HepG2 (cell line): Measurements from ENCODE around the gene PHF2. TPM values are rescaled to one million over a fixed set of nuclear protein-coding genes. Genes with fewer than 3 reads are reported as not detected.

Source experiments
- AGO1 ChIP-seq: fragments of 200-400 bp; formaldehyde crosslinking; IDR thresholded peaks from 2 replicates; pipeline ENCODE4 v1.6.1; 2017; ENCODE audit warnings: mild to moderate bottlenecking, low read depth, low read length, moderate library complexity; ENCODE audit not compliant: poor library complexity, severe bottlenecking
- ARID5B ChIP-seq: IDR thresholded peaks from 2 replicates; pipeline ENCODE4 v1.4.0; 2020; ENCODE audit warnings: mild to moderate bottlenecking, missing genetic modification reagents
- CREBL2 ChIP-seq: sonication (generic); formaldehyde crosslinking; IDR thresholded peaks from 2 replicates; pipeline ENCODE4 v1.8.1; 2023; ENCODE audit warnings: missing genetic modification reagents, mild to moderate bottlenecking, borderline replicate concordance
- FOXO1 ChIP-seq: sonication (generic); formaldehyde crosslinking; IDR thresholded peaks from 2 replicates; pipeline ENCODE4 v1.4.0; 2020; ENCODE audit warnings: missing genetic modification reagents
- HHEX ChIP-seq: IDR thresholded peaks from 2 replicates; pipeline ENCODE4 v1.6.1; 2016; ENCODE audit warnings: control low read depth
- HOXA9 ChIP-seq: sonication (generic); formaldehyde crosslinking; IDR thresholded peaks from 2 replicates; pipeline ENCODE4 v1.8.1; 2022; ENCODE audit warnings: missing genetic modification reagents, mild to moderate bottlenecking, moderate library complexity, borderline replicate concordance
- IKZF5 ChIP-seq: IDR thresholded peaks from 2 replicates; pipeline ENCODE4 v1.6.1; 2018; ENCODE audit warnings: missing genetic modification reagents, mild to moderate bottlenecking, missing compliant biosample characterization
- MIXL1 ChIP-seq: IDR thresholded peaks from 2 replicates; pipeline ENCODE4 v1.6.1; 2016
- MTERF4 ChIP-seq: sonication (generic); formaldehyde crosslinking; IDR thresholded peaks from 2 replicates; pipeline ENCODE4 v1.8.0; 2023; ENCODE audit warnings: mild to moderate bottlenecking, missing genetic modification reagents
- NFYB ChIP-seq: sonication (generic); formaldehyde crosslinking; IDR thresholded peaks from 2 replicates; pipeline ENCODE4 v1.4.0; 2020; ENCODE audit warnings: missing genetic modification reagents
- RBM22 ChIP-seq: fragments of 200-400 bp; formaldehyde crosslinking; optimal IDR thresholded peaks from 2 replicates; pipeline ENCODE3; 2017; ENCODE audit warnings: mild to moderate bottlenecking, low read length, moderate library complexity
- RFX5 ChIP-seq: IDR thresholded peaks from 2 replicates; pipeline ENCODE4 v1.6.1; 2011; ENCODE audit warnings: low read depth, low read length, improper control_type of control experiment
- SCMH1 ChIP-seq: sonication (generic); formaldehyde crosslinking; IDR thresholded peaks from 2 replicates; pipeline ENCODE4 v1.9.0; 2021; ENCODE audit warnings: missing genetic modification reagents, mild to moderate bottlenecking, borderline replicate concordance
- SRY ChIP-seq: sonication (generic); formaldehyde crosslinking; IDR thresholded peaks from 2 replicates; pipeline ENCODE4 v1.8.0; 2022; ENCODE audit warnings: mild to moderate bottlenecking, missing genetic modification reagents
- TMF1 ChIP-seq: sonication (generic); formaldehyde crosslinking; IDR thresholded peaks from 2 replicates; pipeline ENCODE4 v1.8.1; 2022; ENCODE audit warnings: low read depth, missing genetic modification reagents
- ZBTB14 ChIP-seq: sonication (generic); formaldehyde crosslinking; IDR thresholded peaks from 2 replicates; pipeline ENCODE4 v1.4.0; 2020; ENCODE audit warnings: missing genetic modification reagents
- ZNF230 ChIP-seq: sonication (generic); formaldehyde crosslinking; IDR thresholded peaks from 2 replicates; pipeline ENCODE4 v1.4.0; 2020; ENCODE audit warnings: mild to moderate bottlenecking, missing genetic modification reagents
- ZNF263 ChIP-seq: sonication (generic); formaldehyde crosslinking; IDR thresholded peaks from 2 replicates; pipeline ENCODE4 v1.4.0; 2020; ENCODE audit warnings: missing genetic modification reagents
- ZNF446 ChIP-seq: sonication (generic); formaldehyde crosslinking; IDR thresholded peaks from 2 replicates; pipeline ENCODE4 v1.5.0; 2020; ENCODE audit warnings: mild to moderate bottlenecking, missing genetic modification reagents
- ZNF652 ChIP-seq: IDR thresholded peaks from 2 replicates; pipeline ENCODE4 v1.6.1; 2016; ENCODE audit warnings: low read depth, borderline replicate concordance
- ZNF660 ChIP-seq: sonication (generic); formaldehyde crosslinking; IDR thresholded peaks from 2 replicates; pipeline ENCODE4 v1.5.1; 2020; ENCODE audit warnings: mild to moderate bottlenecking, low read depth, missing genetic modification reagents, borderline replicate concordance
- ZNF784 ChIP-seq: sonication (generic); formaldehyde crosslinking; IDR thresholded peaks from 2 replicates; pipeline ENCODE4 v1.5.1; 2020; ENCODE audit warnings: missing genetic modification reagents, mild to moderate bottlenecking, borderline replicate concordance
- ZNF841 ChIP-seq: sonication (generic); formaldehyde crosslinking; IDR thresholded peaks from 2 replicates; pipeline ENCODE4 v1.8.1; 2023; ENCODE audit warnings: missing genetic modification reagents, borderline replicate concordance
- polyA plus RNA-seq, 8 experiments: library from polyadenylated mRNA; depleted of rRNA in 3 of 8; stranded (reverse) in 7 of 8; unstranded in 1 of 8; fragments of >200 nt; fragmentation: Illumina TruSeq in 4 of 8; extraction: Trizol in 4 of 8; gene quantifications; 2 replicates each; pipeline versions ENCODE4 v1.2.1 to v1.2.3, GENCODE V29; 2011 to 2016; ENCODE audit warnings: low read depth in 4 of 8, missing spikeins in 1 of 8, mixed read lengths in 1 of 8; ENCODE audit not compliant: insufficient read depth in 1 of 8
- total RNA-seq, 5 experiments: library from RNA; depleted of rRNA; stranded (reverse); fragments of >200 nt; fragmentation: Illumina TruSeq; extraction: Trizol; gene quantifications; 2 replicates each; pipeline ENCODE4 v1.2.3, GENCODE V29; 2016; ENCODE audit warnings: low read depth in 1 of 5

Gene PHF2
- total and polyA plus RNA-seq, 2 of the 13 experiments (the other 11 are each of a cell fraction or from before 2014, with no cell fraction given): 6.6 to 9.1 TPM

- no peak for TF ChIP-seq MTERF4 (CRISPR knock-in tag)
- no peak for TF ChIP-seq IKZF5 (CRISPR knock-in tag)
- no peak for TF ChIP-seq ZNF841 (CRISPR knock-in tag)
- no peak for TF ChIP-seq HHEX (CRISPR knock-in tag)
- no peak for TF ChIP-seq ZNF660 (CRISPR knock-in tag)
- TF ChIP-seq ZNF230 (CRISPR knock-in tag): no peak
- 0 out of 2 replicates have a peak, but pooled peaks have one; percentile 5 for TF ChIP-seq TMF1 (CRISPR knock-in tag)
- TF ChIP-seq SCMH1 (CRISPR knock-in tag): no peak
- no peak for TF ChIP-seq ZNF784 (CRISPR knock-in tag)
- TF ChIP-seq ZBTB14 (CRISPR knock-in tag): no peak
- peak; percentile 38 for TF ChIP-seq RBM22
- no peak for TF ChIP-seq ARID5B
- TF ChIP-seq ZNF652: no peak
- TF ChIP-seq HOXA9 (CRISPR knock-in tag): no peak
- TF ChIP-seq MIXL1 (CRISPR knock-in tag): no peak
- no peak for TF ChIP-seq FOXO1 (CRISPR knock-in tag)
- TF ChIP-seq NFYB (CRISPR knock-in tag): no peak
- TF ChIP-seq SRY (CRISPR knock-in tag): no peak
- TF ChIP-seq RFX5: no peak
- no peak for TF ChIP-seq ZNF446 (CRISPR knock-in tag)
- TF ChIP-seq ZNF263 (CRISPR knock-in tag): peak; percentile 72
- no peak for TF ChIP-seq CREBL2 (CRISPR knock-in tag)
- no peak for TF ChIP-seq AGO1
These were observed 9.0 kb upstream of the PHF2 start (continued) for GRCh38 chr9:93567271-93567959.
